ENCODE data around the gene HLA-DQB2. TPM values are rescaled to one million over a fixed set of nuclear protein-coding genes. Genes with fewer than 3 reads are reported as not detected.
"Not testable (repeated sequence)": the region's sequence is repeated elsewhere in the genome, so short reads cannot be mapped to it uniquely, and the experiment has no call there.

HLA-DQB2 gene
- polyA plus RNA-seq, 4 donors = 1.0 to 1.6 (median 1.2) TPM; not detected in 1

DNA sequence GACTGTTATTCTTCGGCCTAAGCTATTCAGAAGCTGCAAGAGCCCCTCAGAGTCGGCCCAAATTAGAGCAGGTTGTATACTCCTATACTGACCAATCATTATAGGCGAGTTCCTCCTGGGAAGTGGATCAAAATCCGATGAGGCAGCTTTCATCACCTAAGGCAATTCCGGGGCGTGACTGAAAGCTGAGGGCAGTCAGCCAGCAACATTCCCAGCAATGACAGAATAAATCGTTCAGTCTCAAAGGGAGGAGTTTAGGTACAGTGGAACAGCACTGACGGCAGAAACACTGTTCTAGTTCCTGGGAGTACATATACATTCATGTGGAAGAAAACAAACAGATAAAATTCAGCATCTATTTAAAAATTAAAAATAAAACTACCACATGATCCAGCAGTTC is 10.8 kb downstream of the HLA-DQB2 start:
- DNase-seq (ENCODE audit: low read depth in 4 of 4, low spot score in 2 of 4) = peak in 1 of 4 donors; percentile 16

DNA sequence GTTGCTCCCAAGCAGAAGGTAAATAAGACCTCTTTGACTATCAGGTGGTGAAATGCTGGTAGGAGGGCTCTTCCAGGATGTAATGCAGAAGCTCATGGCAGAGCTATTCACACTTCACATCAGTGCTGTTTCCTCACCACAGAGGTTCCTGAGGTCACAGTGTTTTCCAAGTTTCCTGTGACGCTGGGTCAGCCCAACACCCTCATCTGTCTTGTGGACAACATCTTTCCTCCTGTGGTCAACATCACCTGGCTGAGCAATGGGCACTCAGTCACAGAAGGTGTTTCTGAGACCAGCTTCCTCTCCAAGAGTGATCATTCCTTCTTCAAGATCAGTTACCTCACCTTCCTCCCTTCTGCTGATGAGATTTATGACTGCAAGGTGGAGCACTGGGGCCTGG is 17.7 kb downstream of the HLA-DQB2 start:
- not testable (repeated sequence) for DNase-seq (ENCODE audit: low read depth in 4 of 4, low spot score in 2 of 4)

- no peak for DNase-seq (ENCODE audit: low read depth in 4 of 4, low spot score in 2 of 4)
Measured at GRCh38 chr6:32744776-32745175, 18.6 kb downstream of the HLA-DQB2 start.

DNA sequence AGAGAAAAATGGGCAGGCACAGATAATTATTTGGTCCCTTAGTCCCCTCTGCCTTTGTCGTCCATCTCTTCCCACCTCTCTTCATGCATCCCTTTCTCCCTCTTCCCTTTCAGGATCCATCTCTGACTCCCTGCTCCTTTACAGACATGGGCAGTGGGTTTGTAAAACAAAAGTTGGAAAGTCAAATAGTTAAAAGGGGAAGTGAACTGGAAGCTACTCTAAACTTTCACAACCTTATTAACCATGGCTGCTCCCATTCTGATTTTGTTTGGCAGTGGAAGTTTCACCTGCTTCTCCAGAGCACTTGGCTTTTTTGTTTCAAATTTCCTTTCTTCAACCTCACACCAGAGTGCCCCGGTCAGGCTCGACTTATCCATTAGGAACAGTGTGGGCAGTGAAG is 21.0 kb downstream of the HLA-DQB2 start:
- no peak for DNase-seq (ENCODE audit: low read depth in 4 of 4, low spot score in 2 of 4)

- DNase-seq (ENCODE audit: low read depth in 4 of 4, low spot score in 2 of 4) = no peak
Measured at GRCh38 chr6:32741031-32741960, 22.0 kb downstream of the HLA-DQB2 start, which contains the start of gene HLA-DQA2. HLA-DQA2 (plus strand) TSS chr6:32741391; CDS start chr6:32741444, 53 bp downstream.

DNA sequence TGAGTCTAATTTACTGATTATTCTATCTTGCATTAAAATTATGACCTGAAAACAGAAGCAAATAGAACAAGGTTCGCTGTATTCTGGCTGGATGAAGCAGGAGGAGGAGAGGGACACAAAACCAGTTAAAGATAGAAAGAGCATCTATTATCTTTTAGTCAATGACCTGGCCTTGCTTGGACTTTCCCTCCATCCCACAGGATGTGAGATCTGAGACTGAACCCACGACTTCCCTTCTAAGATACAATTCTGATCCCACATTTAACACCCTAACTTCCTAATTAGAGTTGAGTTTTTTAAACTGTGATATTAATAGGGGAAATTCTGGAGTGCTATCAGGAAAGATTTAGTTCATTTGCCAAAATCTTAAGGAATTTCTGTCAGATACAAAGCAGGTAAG is 25.2 kb downstream of the HLA-DQB2 start:
- no peak for DNase-seq (ENCODE audit: low read depth in 4 of 4, low spot score in 2 of 4)

DNA sequence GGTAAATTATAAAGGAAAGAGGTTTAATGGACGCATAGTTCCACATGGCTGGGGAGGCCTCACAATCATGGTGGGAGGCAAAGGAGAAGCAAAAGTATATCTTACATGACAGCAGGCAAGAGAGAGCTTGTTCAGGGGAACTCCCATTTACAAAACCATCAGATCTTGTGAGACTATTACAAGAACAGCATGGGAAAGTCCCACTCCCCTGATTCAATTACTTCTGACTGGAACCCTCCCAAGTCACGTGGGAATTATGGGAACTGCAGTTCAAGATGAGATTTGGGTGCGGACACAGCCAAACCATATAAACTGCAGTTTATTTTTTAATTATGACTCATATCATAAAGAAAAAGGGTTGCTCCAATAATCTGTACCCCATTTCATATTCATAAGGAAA is 44.5 kb downstream of the HLA-DQB2 start:
- DNase-seq (ENCODE audit: low read depth in 4 of 4, low spot score in 2 of 4) = no peak

DNA sequence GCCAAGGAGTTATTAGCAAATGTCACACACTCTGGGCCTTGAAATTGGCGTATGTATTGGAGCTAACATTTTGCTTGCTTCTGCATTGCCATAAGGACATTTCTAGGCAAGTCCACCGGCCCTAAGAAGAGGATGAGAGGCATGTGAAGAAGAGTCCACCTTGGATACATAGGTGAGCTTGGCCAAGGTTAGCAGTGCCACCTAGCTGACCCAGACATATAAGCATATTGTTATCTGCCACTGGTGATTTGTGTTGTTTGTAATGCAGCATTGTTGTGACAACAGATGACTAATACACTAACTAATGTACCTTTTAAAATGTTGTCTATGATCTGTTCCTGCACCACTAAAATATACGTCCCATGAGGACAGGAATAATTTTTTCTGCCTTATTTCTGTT is 46.9 kb downstream of the HLA-DQB2 start:
- DNase-seq (ENCODE audit: low read depth in 4 of 4, low spot score in 2 of 4) = no peak

DNA sequence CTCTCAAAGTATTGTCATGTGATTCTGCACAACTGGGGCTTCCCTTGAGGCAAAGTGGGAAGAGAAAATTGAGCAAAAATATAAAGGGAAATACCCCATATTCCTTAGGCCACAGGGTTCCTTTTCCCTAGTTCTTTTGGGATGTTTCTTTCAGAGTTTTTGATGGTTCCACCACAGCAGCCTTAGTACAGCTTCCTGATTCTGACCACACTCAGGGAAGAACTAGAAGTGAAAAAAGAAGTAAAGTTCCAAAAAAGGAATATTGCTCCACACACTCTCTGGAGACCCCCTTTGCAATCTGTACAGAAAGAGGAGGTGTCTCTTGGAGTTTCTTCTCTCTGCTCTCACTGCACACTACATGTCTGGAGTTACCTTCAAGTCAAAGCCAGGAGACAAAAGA is 50.1 kb downstream of the HLA-DQB2 start:
- no peak for DNase-seq (ENCODE audit: low read depth in 4 of 4, low spot score in 2 of 4)

DNA sequence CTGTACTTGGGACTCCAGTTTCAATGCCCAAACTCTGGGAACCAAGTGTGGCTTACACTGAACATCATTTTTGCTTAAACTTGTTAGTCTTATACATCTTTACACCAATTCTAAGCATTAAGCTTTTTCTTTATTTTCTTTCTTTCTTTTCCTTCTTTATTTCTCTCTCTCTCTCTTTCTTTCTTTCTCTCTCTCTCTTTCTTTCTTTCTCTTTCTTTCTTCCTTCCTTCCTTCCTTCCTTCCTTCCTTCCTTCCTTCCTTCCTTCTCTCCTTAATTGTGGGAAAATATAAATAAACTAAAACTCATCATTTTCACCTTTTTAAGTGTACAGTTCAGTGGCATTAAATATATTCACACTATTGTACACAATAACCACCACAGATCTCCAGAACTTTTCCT is 53.7 kb downstream of the HLA-DQB2 start:
- DNase-seq (ENCODE audit: low read depth in 4 of 4, low spot score in 2 of 4) = no peak

Other genes with a start within 250 kb of the HLA-DQB2 start
- 10 to 100 TPM in 3 of 4 donors, 1 to 10 TPM in 1; 8.3 to 46.3 (median 13.8) TPM for gene HLA-DRB5, start 233.2 kb downstream of the HLA-DQB2 start, polyA plus RNA-seq (ENCODE audit: insufficient read length in 4 of 4)
- 10 to 100 TPM; 23.8 to 58.8 (median 50.9) TPM for gene HLA-DRB1, start 173.7 kb downstream of the HLA-DQB2 start, polyA plus RNA-seq (ENCODE audit: insufficient read length in 4 of 4)
- gene HLA-DQA1, start 126.1 kb downstream of the HLA-DQB2 start, polyA plus RNA-seq (ENCODE audit: insufficient read length in 4 of 4) = 1 to 10 TPM; 2.6 to 5.7 (median 3.8) TPM
- gene HLA-DQB1, start 96.9 kb downstream of the HLA-DQB2 start, polyA plus RNA-seq (ENCODE audit: insufficient read length in 4 of 4) = 10 to 100 TPM in 1 of 4 donors, 1 to 10 TPM in 3; 3.8 to 11.9 (median 7.3) TPM
- gene HLA-DQA2, start 22.1 kb downstream of the HLA-DQB2 start, polyA plus RNA-seq (ENCODE audit: insufficient read length in 4 of 4) = under 1 TPM in 2 of 4 donors, not detected in 2; 0.16 to 0.21 TPM
- gene HLA-DOB, start 53.5 kb upstream of the HLA-DQB2 start, polyA plus RNA-seq (ENCODE audit: insufficient read length in 4 of 4) = under 1 TPM in 3 of 4 donors, not detected in 1; 0.14 to 0.21 (median 0.17) TPM
- 10 to 100 TPM; 12.6 to 17.4 (median 13.1) TPM for gene TAP2, start 75.2 kb upstream of the HLA-DQB2 start, polyA plus RNA-seq (ENCODE audit: insufficient read length in 4 of 4)
- gene PSMB8, start 80.5 kb upstream of the HLA-DQB2 start, polyA plus RNA-seq (ENCODE audit: insufficient read length in 4 of 4) = 10 to 100 TPM; 17.9 to 27.3 (median 24.3) TPM
- 10 to 100 TPM in 3 of 4 donors, 1 to 10 TPM in 1; 9.2 to 11.9 (median 11.8) TPM for gene TAP1, start 90.2 kb upstream of the HLA-DQB2 start, polyA plus RNA-seq (ENCODE audit: insufficient read length in 4 of 4)
- 1 to 10 TPM; 4.4 to 8.4 (median 7.7) TPM for gene PSMB9, start 90.7 kb upstream of the HLA-DQB2 start, polyA plus RNA-seq (ENCODE audit: insufficient read length in 4 of 4)
- gene HLA-DMB, start 177.5 kb upstream of the HLA-DQB2 start, polyA plus RNA-seq (ENCODE audit: insufficient read length in 4 of 4) = 10 to 100 TPM; 67.0 to 71.1 (median 68.7) TPM
- 10 to 100 TPM; 13.3 to 19.3 (median 16.9) TPM for gene HLA-DMA, start 189.6 kb upstream of the HLA-DQB2 start, polyA plus RNA-seq (ENCODE audit: insufficient read length in 4 of 4)
- 100 to 1,000 TPM; 272 to 341 (median 317) TPM for gene BRD2, start 205.1 kb upstream of the HLA-DQB2 start, polyA plus RNA-seq (ENCODE audit: insufficient read length in 4 of 4)
- 1 to 10 TPM; 4.6 to 5.4 (median 5.3) TPM for gene HLA-DOA, start 246.1 kb upstream of the HLA-DQB2 start, polyA plus RNA-seq (ENCODE audit: insufficient read length in 4 of 4)